G401 (cell line): ENCODE data around the gene PLCD1. TPM values are rescaled to one million over a fixed set of nuclear protein-coding genes. Genes with fewer than 3 reads are reported as not detected.
A peak's percentile ranks its signal among the peaks of the same experiment; 100 is the strongest.
"Not testable (repeated sequence)": the region's sequence is repeated elsewhere in the genome, so short reads cannot be mapped to it uniquely, and the experiment has no call there.

ENCODE experiments used
- DNase-seq: peaks from one replicate; pipeline ENCODE4 v3.0.0-alpha.2; 2015; ENCODE audit warnings: low spot score
- in situ Hi-C: cut with HindIII; loops from 2 replicates; pipeline ENCODE4 v1.10.0; 2016; ENCODE audit warnings: low sequenced_read_pairs, mixed read lengths
- total RNA-seq: library from RNA; depleted of rRNA; stranded (reverse); fragments of >200 nt; shearing (Covaris generic); gene quantifications from 2 replicates; pipeline ENCODE4 v1.2.3, GENCODE V29; 2014

PLCD1 gene
- total RNA-seq, 1 experiment from 2014 or later = 8.7 TPM

- in situ Hi-C loops = no loop called here
- no peak for DNase-seq
Observed at GRCh38 chr3:37991823-37992222, 37.6 kb downstream of the PLCD1 start.

GRCh38 chr3:37991109-37991508, 38.3 kb downstream of the PLCD1 start:
- in situ Hi-C loops = no loop called here

GRCh38 chr3:37990527-37990926, 38.9 kb downstream of the PLCD1 start, which contains the start of gene VILL:
TSS of gene VILL (plus strand) at chr3:37990786. CDS start at chr3:37993673, 2,887 bp downstream.
- DNase-seq = no peak

More at GRCh38 chr3:37991109-37991508, 38.3 kb downstream of the PLCD1 start:
- no peak for DNase-seq

GRCh38 chr3:37989821-37990480, 39.5 kb downstream of the PLCD1 start:
- no peak for DNase-seq
- in situ Hi-C loops = no loop called here

More at GRCh38 chr3:37990527-37990926, 38.9 kb downstream of the PLCD1 start, which contains the start of gene VILL:
- in situ Hi-C loops = no loop called here

GRCh38 chr3:37988931-37989525, 40.4 kb downstream of the PLCD1 start:
- DNase-seq = no peak
- in situ Hi-C loops = no loop called here

- DNase-seq, in situ Hi-C loops: not testable (repeated sequence)
Observed at GRCh38 chr3:37988376-37988775, 41.1 kb downstream of the PLCD1 start.

GRCh38 chr3:37987751-37988179, 41.7 kb downstream of the PLCD1 start:
- in situ Hi-C loops = no loop called here
- DNase-seq = no peak

- in situ Hi-C loops = no loop called here
Observed at GRCh38 chr3:37987315-37987697, 42.1 kb downstream of the PLCD1 start.

GRCh38 chr3:37986479-37987314, 42.7 kb downstream of the PLCD1 start:
- in situ Hi-C loops = no loop called here
- no peak for DNase-seq

More at GRCh38 chr3:37987315-37987697, 42.1 kb downstream of the PLCD1 start:
- no peak for DNase-seq

- in situ Hi-C loops = no loop called here
- DNase-seq = peak; percentile 53
Observed at GRCh38 chr3:37985637-37986320, 43.7 kb downstream of the PLCD1 start.

- in situ Hi-C loops = no loop called here
- no peak for DNase-seq
Observed at GRCh38 chr3:37984596-37984995, 44.8 kb downstream of the PLCD1 start.

- DNase-seq = no peak
- in situ Hi-C loops = no loop called here
Observed at GRCh38 chr3:37984051-37984450, 45.4 kb downstream of the PLCD1 start.

- no peak for DNase-seq
- in situ Hi-C loops = no loop called here
Observed at GRCh38 chr3:37982331-37982730, 47.1 kb downstream of the PLCD1 start.

- DNase-seq = no peak
- in situ Hi-C loops = no loop called here
Observed at GRCh38 chr3:37981348-37981664, 48.1 kb downstream of the PLCD1 start.

GRCh38 chr3:37980462-37981347, 48.7 kb downstream of the PLCD1 start:
- no peak for DNase-seq
- in situ Hi-C loops = no loop called here

- DNase-seq = no peak
- in situ Hi-C loops = no loop called here
Observed at GRCh38 chr3:37979541-37980461, 49.6 kb downstream of the PLCD1 start.
